NT2/D1 (cell line): Measurements from ENCODE around the gene HMGB1.

ENCODE experiments used
- SUZ12 ChIP-seq: IDR thresholded peaks from 2 replicates; pipeline ENCODE4 v1.6.1; 2011; ENCODE audit not compliant: insufficient read length, insufficient read depth; ENCODE audit errors: extremely low read depth
- ZNF274 ChIP-seq: IDR thresholded peaks from 2 replicates; pipeline ENCODE4 v1.6.1; 2011; ENCODE audit warnings: mild to moderate bottlenecking, low read depth, low read length

GRCh38 chr13:30496147-30496546, 30.4 kb upstream of the HMGB1 start:
- TF ChIP-seq SUZ12: no peak
- TF ChIP-seq ZNF274: no peak
